ENCODE data around the gene SAMD3.
"Not testable (repeated sequence)": the region's sequence is repeated elsewhere in the genome, so short reads cannot be mapped to it uniquely, and the experiment has no call there.

Gene SAMD3

DNA sequence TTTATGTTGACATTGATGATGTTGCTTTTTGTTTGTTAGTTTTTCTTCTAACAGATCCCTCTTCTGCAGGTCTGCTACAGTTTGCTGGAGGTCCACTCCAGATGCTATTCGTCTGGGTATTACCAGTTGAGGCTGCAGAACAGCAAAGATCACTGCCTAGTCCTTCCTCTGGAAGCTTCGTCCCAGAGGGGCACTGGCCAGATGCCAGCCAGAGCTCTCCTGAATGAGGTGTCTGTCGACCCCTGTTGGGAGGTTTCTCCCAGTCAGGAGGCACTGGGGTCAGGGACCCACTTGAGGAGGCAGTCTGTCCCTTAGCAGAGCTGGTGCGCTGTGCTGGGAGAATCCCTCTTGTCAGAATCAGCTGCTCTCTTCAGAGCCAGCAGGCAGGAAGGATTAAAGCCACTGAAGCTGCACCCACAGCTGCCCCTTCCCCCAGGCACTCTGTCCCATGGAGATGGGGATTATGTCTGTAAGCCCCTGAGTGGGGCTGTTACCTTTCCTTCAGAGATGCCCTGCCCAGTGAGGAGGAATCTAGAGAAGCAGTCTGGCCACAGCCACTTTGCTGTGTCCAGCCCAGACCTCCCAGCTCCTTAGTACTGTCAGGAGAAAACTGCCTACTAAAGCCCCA lies 49.3 kb downstream of the SAMD3 start:
- not testable (repeated sequence) for DNase-seq (ENCODE audit: low read depth)

DNA sequence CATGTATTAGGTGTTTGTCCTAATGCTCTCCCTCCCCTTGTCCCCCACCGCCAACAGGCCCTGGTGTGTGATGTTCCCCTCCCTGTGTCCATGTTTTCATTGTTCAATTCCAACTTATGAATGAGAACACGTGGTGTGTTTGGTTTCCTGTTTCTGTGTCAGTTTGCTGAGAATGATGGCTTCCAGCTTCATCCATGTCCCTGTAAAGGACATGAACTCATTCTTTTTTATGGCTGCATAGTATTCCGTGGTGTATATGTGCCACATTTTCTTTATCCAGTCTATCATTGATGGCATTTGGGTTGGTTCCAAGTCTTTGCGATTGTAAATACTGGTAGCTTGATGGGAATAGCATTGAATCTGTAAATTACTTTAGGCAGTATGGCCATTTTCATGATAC lies 52.6 kb downstream of the SAMD3 start:
- not testable (repeated sequence) for DNase-seq (ENCODE audit: low read depth)

DNA sequence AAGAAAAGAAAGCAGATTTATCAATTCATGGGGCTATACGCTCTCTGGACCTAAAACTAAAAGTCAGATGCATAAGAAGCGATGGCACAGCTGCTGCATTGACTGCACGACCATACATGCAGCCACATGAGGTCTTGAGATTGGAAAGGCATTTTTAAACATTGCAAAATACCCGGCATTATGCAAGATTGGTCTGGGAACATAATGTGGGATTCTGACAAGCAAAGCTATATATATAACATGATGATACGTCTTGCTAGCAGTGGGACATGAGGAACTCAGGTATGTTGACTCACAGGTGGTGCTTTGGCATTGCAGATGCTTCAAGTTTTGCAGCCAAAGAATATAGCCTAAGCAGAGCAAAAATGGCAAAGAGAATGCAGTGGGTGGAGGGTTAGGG lies 55.1 kb downstream of the SAMD3 start:
- no peak for DNase-seq (ENCODE audit: low read depth)

DNA sequence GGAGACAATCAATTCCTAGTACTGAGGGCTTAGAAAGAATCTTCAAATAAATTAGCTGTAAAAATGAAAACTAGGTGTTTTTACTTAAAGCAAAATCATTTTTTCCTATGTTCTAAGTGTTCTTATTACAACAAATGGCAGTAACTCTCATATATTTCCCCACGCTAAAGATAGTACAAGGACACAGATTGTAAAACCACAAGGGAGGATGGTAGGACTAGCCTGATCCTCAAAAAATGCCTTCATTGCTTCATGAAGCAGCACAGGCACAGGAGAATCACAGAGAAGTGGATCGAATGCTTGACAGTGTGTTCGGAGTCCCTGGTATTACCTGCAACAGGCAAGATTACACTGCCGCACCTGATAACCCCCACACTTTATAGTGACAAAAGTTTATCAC lies 58.5 kb downstream of the SAMD3 start:
- no peak for DNase-seq (ENCODE audit: low read depth)

DNA sequence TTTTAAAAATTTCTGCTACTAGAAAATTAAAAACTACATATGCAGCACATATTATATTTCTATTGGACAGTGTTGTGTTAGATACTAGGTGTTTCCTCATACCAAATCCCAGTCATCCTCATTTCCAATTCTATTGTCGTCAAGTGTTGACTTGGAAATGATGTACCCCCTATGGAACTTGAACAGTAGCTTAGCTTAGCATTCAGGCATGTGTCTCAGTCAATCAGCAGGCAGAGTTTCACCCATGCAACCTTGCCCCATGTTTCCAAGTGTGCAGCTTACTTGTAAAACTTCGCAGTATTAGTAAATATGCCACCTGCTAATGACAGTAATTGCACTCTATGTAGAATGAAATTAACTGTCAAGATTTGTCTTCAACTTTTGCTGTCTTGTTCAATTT lies 59.5 kb downstream of the SAMD3 start:
- DNase-seq (ENCODE audit: low read depth): no peak

DNA sequence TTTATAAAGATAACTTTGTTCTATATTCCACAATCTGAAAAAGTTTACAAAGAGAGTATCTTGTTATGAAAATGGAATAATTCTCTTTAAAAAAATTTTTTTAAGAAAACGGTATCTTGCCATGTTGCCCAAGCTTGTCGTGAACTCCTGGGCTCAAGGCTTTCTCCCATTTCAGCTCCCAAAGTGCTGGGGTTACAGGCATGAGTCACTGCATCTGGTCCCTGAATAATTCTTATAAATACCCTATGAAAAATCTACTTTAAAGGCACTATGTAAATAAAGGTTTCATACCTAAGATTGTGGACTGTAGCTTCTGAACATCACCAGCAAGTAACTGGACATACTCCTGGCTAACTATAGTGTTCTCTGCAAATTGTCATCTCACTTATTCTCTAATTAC lies 60.3 kb downstream of the SAMD3 start:
- DNase-seq (ENCODE audit: low read depth): no peak

DNA sequence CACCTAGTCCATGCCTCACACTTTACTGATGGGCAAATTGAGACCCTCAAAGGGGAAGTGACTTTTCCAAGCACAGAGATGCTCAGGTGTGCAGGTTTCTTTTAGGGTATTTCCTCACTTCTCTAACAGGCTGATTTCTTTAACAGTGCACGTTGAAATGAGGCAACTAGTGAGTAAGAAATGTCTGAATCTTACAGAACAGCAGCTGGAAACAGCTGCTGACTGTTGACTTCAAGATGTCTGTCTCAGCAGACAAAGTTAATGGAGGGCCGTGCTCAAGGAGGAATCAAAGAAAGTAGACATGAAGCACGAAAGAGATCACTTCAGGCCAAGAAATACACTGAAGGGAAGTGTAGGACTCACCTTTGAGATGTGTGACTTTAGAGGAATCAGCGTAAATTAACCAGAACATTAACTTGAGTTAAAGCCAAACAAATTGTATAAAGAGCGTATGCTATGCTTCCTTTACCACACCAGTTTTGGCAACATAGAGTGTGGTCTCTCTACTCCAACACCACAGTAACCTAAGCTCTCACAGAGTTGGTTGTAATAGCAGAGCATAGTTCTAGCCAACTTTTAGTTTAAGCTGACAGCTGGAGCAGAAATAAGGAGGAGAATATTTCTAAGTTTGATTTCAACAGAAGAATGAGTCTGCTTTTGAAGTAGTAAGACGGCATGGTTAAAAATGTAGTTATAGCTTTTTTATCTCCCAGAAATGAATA lies 60.9 kb downstream of the SAMD3 start:
- peak; percentile 13 for DNase-seq (ENCODE audit: low read depth)

DNA sequence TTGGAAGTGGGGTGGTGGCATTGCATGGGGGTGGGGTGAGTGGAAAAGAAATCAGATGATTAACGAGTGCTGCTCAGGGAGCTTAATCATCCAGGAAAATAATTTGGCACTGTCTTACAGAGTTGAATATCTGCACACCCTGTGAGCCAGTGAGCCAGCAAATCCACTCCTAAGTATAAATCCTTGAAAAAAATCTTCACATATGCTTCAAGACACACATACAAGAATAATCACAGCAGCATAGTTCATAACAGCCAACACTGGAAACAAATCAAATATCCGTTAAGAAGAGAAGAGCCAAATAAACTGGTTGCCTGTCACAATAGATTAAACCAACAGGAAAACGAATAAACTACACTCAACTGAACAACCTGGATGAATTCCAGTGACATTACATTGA lies 62.8 kb downstream of the SAMD3 start:
- DNase-seq (ENCODE audit: low read depth): no peak

DNA sequence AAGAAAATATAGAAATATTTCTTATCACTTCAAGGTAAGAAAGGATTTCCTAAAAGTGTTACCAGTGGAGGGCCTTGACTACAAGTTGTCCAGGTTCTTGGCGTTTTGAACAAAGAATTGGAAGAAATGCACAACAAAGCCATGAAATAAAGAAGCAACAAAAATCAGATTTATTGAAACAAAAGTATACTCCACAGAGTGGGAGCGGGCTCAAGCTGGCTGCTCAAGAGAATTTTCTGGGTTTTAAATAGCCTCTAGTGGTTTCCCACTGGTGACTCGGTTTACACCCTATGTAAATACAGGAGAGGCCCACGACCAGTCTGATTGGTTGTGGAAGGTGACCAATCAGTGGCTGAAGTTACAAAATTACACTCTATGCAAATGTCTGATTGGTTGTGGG lies 64.2 kb downstream of the SAMD3 start:
- no peak for DNase-seq (ENCODE audit: low read depth)

DNA sequence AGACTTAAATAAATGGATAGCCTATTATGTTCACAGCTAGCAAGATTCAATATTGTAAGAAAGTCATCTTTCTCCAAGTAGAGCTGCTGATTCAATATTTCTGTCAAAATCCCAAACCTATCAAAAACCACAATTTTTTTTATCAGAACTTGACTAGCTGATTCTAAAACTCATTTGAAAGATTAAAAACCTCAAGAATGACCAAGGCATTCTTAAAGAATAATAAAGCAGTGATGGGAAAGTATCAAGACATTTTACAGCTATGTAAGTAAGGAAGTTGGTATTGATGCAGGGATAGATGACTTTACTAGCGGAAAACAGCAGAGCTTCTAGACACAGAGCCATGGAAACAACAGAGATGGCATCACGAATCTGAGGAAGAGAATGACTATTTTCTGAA lies 64.7 kb downstream of the SAMD3 start:
- no peak for DNase-seq (ENCODE audit: low read depth)

DNA sequence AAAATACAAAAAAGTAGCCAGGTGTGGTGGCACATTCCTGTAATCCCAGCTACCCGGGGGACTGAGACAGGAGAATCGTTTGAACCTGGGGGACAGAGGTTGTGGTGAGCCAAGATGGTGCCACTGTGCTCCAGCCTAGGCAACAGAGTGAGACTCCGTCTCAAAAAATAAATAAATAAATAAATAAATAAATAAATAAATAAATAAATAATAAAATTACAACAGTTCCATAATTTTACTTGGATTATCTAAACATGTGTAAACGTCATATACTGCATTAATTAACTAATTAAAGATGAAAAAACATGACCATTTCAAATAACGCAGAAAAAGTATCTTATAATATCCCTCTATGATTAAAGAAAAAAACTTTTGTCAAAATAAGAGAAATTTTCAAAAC lies 65.8 kb downstream of the SAMD3 start:
- no peak for DNase-seq (ENCODE audit: low read depth)

DNA sequence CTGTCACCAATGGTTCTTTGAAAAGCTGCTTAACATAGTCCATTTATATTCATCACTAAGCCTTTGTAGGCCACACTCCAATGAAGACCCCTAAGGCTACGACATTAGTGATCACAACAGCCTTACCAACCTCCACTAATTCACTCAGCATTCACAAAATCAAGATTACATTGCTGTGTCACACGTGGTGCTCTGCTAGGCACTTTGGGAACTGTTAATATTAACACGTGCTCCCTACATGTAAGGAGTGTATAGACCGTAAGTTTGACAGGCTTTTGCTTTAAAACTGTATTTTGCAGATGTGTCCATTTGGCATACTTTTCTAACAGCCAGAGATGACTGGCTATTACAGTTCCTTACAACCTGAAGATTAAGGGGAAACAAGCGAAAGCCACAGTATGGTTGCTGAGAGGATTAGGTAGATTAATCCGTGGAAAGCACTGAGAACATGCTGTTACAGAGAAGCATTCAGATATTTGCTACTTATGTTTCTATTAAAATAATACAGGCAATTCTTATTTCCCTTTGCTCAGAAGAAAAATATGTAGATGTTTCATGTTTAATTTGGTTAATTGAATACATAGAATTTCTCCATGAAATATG lies 69.7 kb downstream of the SAMD3 start:
- no peak for DNase-seq (ENCODE audit: low read depth)

DNA sequence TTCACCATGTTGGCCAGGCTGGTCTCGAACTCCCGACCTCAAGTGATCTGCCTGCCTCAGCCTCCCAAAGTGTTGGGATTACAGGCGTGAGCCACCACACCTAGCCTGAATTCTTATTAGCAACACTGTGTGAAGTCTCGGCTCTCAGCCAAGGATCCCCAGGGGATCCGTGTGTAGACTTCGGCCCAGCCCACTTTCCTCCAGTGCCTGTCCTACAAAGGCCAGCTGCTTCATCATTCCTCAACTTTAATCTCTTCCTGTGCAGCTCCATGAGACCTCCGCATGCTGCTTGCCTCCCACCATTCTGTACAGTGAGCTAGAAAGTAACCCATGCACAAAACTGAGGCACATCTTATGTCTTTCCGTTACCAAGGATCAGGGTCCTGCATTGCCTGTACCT lies 71.8 kb downstream of the SAMD3 start:
- no peak for DNase-seq (ENCODE audit: low read depth)

DNA sequence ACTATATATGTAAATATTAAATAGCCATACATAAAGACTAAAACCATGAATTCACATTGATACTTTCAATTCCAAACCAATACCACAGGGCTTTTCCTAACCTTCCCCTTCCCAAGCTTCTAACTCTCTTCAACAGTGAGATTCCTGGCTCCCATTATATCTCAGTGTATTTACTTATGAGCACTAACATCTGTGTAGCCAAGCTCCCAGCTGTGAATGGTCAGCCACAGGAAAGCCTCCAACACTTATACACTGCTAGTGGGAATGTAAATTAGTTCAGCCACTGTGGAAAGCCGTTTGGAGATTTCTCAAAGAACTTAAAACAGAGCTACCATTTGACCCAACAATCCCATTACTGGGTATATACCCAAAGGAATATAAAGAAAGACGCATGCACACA lies 73.7 kb downstream of the SAMD3 start:
- not testable (repeated sequence) for DNase-seq (ENCODE audit: low read depth)

DNA sequence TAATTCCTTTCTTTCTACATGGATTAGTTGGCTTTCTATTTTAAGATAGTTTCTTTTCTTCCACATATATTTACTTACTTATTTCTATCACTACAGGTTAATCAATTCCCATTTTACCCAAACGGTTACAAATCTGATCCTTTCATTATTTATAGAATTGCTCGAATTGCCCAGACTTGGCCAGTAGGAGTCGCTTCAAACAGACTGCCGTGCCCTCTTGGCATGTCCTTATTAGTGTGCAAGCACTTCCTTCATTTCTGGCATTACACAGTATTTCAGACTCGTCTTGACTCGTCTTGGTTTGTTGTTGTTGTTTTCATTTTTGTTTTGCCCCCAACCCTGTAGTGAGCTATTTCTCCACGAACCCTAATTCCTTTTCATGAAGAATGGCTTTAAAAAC lies 74.6 kb downstream of the SAMD3 start:
- DNase-seq (ENCODE audit: low read depth): no peak

DNA sequence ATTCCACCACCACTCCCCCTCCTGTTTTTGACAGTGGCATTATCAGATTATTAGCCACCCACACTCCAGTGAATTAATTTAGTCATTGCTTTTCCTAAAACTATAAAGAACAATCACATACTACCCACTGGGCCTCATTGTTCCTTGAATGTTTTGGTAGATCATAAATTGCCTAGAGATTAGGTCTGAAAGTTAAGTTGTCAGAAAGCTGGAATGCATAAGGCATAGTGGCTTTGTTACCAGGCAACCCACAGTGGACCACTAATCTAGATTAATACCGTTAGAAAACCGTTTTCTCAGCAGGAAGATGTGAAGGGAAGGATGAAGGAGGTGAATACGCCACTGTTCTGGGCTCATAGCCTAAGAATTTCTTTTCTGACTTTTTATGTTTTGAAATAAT lies 75.6 kb downstream of the SAMD3 start:
- DNase-seq (ENCODE audit: low read depth): no peak

DNA sequence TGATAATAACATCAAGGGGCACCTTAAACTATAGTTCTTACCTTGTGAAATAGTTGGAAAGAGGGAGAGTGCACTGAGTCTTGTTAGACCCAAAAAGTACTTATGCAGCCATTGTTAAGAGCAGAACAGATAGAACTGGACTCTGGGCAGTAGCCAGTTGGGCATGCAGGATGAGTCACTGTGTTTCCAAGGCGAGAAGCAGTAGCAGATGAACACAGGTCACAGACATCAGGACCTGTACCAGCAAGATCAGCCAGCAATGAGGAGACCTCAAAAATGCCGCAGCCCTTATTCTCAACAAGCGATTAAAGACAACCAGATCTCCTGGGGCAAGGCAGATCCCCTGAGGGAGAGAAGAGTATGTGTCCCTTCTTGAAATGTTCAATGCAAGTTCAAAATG lies 79.0 kb downstream of the SAMD3 start:
- DNase-seq (ENCODE audit: low read depth): no peak

DNA sequence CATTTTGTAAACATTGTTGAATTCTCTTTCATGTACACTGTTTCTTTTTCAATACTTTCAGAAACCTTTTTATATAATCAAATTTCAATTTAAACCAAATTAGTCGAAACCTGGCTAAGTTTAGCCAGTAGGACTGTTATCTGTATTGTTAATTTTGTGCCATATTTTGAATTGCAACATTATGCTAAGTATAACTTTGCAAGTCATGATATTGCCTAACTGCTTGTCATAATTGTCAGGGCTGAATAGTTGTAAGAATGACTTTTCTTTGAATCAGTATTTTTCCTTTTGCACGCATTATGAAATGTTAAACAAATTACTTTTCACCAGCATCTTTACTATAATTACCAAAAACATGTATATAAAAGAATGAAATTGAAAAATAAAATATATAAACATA lies 82.7 kb downstream of the SAMD3 start:
- no peak for DNase-seq (ENCODE audit: low read depth)

DNA sequence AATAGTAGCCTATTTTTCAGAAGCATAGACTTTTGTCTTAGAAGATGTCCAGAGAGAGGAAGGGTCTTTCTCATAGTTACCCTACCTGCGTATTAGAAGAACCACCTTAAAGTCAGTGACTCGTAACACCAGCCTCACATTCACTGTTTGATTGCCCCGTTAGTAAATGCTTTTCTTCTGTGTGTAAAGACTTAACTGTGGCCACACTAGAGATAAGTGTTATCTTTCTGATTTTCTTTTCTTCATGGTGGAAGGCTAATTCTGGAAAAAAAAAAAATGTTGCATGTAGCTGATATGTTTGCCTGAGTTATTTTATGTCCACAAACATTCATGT lies 83.9 kb downstream of the SAMD3 start:
- DNase-seq (ENCODE audit: low read depth): no peak

DNA sequence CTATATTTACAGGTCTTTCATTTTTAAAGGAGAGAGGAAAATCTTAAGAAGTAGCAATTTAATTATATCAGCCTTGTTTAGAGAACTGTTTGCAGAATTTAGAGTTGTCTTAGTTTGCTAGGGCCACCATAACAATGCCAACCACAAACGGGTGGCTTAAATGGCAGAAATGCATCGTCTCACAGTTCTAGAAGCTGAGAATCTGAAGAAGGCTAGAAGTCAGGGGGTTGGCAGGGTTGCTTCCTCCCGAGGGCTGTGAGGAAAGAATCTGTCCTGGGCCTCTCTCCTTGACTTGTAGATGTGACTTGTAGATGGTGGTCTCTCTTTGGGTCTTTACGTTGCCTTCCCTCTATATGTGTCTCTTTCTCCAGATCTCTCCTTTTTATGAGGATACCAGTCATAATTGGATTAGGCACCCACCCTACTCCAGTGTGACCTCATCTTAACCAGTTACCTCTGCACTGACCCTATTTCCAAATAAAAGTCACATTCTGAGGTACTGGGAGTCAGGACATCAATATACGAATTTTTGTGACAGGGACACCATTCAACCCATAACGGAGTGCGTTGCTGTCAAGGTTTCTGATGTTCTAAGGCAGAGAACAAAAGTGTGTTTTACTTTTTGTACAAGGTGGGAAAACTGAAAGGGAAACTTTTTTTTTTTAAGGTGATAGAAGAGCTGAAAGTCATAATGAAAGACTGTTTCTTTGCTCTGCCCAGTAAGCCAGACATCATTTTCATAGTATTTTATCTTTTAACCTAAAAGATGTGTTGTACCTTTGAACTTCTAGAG lies 84.4 kb downstream of the SAMD3 start:
- DNase-seq (ENCODE audit: low read depth): no peak

DNA sequence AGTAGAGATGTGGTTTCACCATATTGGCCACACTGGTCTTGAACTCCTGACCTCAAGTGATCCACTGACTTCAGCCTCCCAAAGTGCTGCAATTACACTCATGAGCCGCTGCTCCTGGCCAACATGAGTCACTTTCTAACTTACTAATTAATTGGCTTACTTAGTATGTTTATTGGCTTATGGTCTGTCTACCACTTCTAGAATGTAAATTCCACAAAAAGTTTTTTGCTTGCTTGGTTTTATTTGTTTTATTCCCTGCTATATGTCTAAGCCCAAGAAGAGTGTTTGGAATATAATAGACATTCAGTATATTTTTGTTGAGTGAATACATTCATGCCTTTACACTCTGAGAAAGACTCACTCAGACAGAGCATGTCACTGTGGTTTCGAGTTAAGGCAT lies 86.0 kb downstream of the SAMD3 start:
- DNase-seq (ENCODE audit: low read depth): no peak

DNA sequence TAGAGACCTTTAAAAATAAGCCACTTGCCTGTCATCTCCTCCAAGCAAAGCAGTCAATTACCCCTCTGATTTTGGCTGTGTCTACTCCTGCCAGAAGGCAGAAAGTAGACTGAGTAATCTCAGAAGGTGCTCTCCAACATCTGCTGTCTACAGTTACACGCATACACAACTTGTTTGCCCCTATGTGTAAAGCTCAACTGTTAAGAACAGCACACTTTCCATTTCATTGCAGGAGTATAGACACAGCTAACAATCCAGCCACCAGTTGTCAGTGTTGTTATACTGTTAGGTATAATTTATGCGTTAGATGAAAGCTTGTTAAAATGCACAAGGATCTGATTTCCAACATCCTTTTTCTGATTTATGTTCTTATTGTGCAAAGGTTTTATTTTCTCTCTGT lies 88.2 kb downstream of the SAMD3 start:
- no peak for DNase-seq (ENCODE audit: low read depth)

DNA sequence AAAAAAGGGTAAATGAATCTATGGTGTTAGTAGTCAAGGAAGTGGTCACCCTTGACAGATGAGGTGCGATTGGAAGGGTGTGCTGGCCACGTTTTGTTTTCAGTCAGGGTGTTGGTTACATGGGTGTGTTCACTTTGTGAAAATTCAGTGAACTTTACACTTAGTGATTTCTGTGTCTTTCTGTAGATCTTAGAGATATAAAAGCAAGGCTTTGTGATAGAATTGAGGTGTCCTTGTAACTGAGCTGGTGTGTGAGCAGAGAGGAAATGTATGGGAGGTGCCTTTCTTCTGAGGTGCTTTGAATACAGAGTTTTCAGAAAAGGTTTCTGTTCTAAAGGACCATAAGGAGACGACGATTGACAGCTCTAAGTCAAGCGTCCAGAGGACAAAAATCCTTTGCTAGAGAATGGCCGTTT lies 90.5 kb downstream of the SAMD3 start:
- no peak for DNase-seq (ENCODE audit: low read depth)

Data from stromal cell of bone marrow (primary cell).